Transverse colon (tissue), 4 donors: ENCODE data around the gene VAC14. TPM values are rescaled to one million over a fixed set of nuclear protein-coding genes. Genes with fewer than 3 reads are reported as not detected.

Experiments used
- DNase-seq: peaks from one replicate; pipeline ENCODE4 v3.0.0-alpha.2; 2019
- H3K27ac ChIP-seq, 4 donors: fragments of 200-600 bp; sonication (generic); 2 replicates each; pipeline ENCODE4 v1.5.1; 2016 to 2018; ENCODE audit warnings: inconsistent platforms in 4 of 4
- H3K27me3 ChIP-seq: fragments of 200-600 bp; sonication (generic); 2 replicates; pipeline ENCODE4 v1.5.1; 2017; ENCODE audit warnings: inconsistent platforms
- H3K36me3 ChIP-seq, 4 donors: fragments of 200-600 bp; sonication (generic); 2 replicates each; pipeline ENCODE4 v1.5.1; 2017 to 2019; ENCODE audit warnings: inconsistent platforms in 4 of 4
- H3K4me1 ChIP-seq, 4 donors: fragments of 200-600 bp; sonication (generic); 2 replicates each; pipeline ENCODE4 v1.5.1; 2017 to 2020; ENCODE audit warnings: inconsistent platforms in 4 of 4
- H3K4me3 ChIP-seq, 4 donors: fragments of 200-600 bp; sonication (generic); 1 replicate in 1 of 4; 2 replicates in 3 of 4; pipeline versions ENCODE4 v1.5.1 to v1.6.1; 2017 to 2019; ENCODE audit warnings: inconsistent platforms in 4 of 4
- H3K9me3 ChIP-seq, 2 donors: fragments of 200-600 bp; sonication (generic); 2 replicates each; pipeline ENCODE4 v1.5.1; 2017 to 2019; ENCODE audit warnings: inconsistent platforms in 2 of 2
- CTCF ChIP-seq, 5 experiments: fragments of 200-600 bp in 3 of 5; fragments of 450-650 bp in 2 of 5; sonication (generic) in 3 of 5; IDR thresholded peaks; 1 replicate in 2 of 5; 2 replicates in 3 of 5; pipeline ENCODE4 v1.5.1; 2016 to 2017; ENCODE audit warnings: antibody characterized with exemption in 5 of 5, inconsistent platforms in 3 of 5, mild to moderate bottlenecking in 2 of 5, moderate library complexity in 1 of 5
- EP300 ChIP-seq: sonication (generic); formaldehyde crosslinking; IDR thresholded peaks from one replicate; pipeline ENCODE4 v1.6.1; 2017; ENCODE audit warnings: antibody characterized with exemption, low read depth
- POLR2A ChIP-seq: fragments of 450-650 bp; IDR thresholded peaks from one replicate; pipeline ENCODE4 v1.6.1; 2016; ENCODE audit warnings: antibody characterized with exemption, mild to moderate bottlenecking, moderate library complexity
- POLR2AphosphoS5 ChIP-seq, 3 donors: sonication (generic); formaldehyde crosslinking; IDR thresholded peaks; one replicate each; pipeline ENCODE4 v1.6.1; 2016; ENCODE audit warnings: antibody characterized with exemption in 3 of 3
- WGBS, 2 donors: methylation state at CpG; one replicate each; pipeline ENCODE4 v1.1.5; 2018; ENCODE audit warnings: low coverage in 1 of 2; 5-methylcytosine and 5-hydroxymethylcytosine counted together
- in situ Hi-C, 4 donors: fragments of 200-750 bp; cut with MboI; loops; one replicate each; pipeline versions ENCODE4 v1.15.0 to v1.15.1; 2017; ENCODE audit warnings: low sequenced_read_pairs in 3 of 4, low pct_ligation_motif_present in 1 of 4, low pct_unique_long_range_greater_than_20kb in 1 of 4
- intact Hi-C: fragments of 100-400 bp; cut with DNase I; formaldehyde crosslinking; loops from one replicate; pipeline ENCODE4 v1.15.1; 2023; ENCODE audit warnings: low total_unique reads
- total RNA-seq, 4 donors: library from RNA; depleted of rRNA; stranded (reverse); fragments of >200 nt; gene quantifications; one replicate each; pipeline ENCODE4 v1.1.0, GENCODE V29; 2016

VAC14 gene
- total RNA-seq, 4 donors from 2014 or later: 37.2 to 270 (median 64.3) TPM

- H3K27me3 ChIP-seq: no peaks in the 10 kb centered on the region
- TF ChIP-seq CTCF (IDR thresholded peaks at IDR 0.05) (no peak), POLR2A (no peak), POLR2AphosphoS5 (IDR thresholded peaks at IDR 0.05) (no peak), EP300 (no peak)
- H3K4me3 ChIP-seq: no peak overlapping the region
- peak overlapping the region; percentile 82 to 86 (median 84) for H3K27ac ChIP-seq
- WGBS, 2 donors: 86% methylated on average over 10 of the region's 10 CpGs; no CpG with 5 or more reads in 1 of the 2 donors
- no peaks in the 10 kb centered on the region for H3K9me3 ChIP-seq
- in situ Hi-C loops: no loop called here
- peaks cover 14 to 38% (median 18%) of the 10 kb centered on the region in 4 donors for H3K4me1 ChIP-seq
- intact Hi-C loops: no loop called here
- H3K36me3 ChIP-seq: no peaks in the 10 kb centered on the region
- no peak for DNase-seq
Observed at GRCh38 chr16:70714581-70715054, 86.3 kb downstream of the VAC14 start.

GRCh38 chr16:70713824-70714223, 87.1 kb downstream of the VAC14 start:
- Histone ChIP-seq H3K36me3 (no peaks in the 10 kb centered on the region), H3K4me1 (peaks cover 14 to 38% (median 18%) of the 10 kb centered on the region in 4 donors), H3K27ac (peak overlapping the region; percentile 82 to 86 (median 84)), H3K9me3 (no peaks in the 10 kb centered on the region), H3K4me3 (no peak overlapping the region), H3K27me3 (no peaks in the 10 kb centered on the region)
- in situ Hi-C loops (no loop called here), intact Hi-C loops (no loop called here)
- TF ChIP-seq POLR2AphosphoS5 (IDR thresholded peaks at IDR 0.05) (no peak), CTCF (IDR thresholded peaks at IDR 0.05) (no peak), POLR2A (no peak)
- WGBS, 2 donors: 89 to 100% methylated on average over 1 to 10 of the region's 10 CpGs
- no peak for DNase-seq

GRCh38 chr16:70713342-70713741, 87.6 kb downstream of the VAC14 start:
- Histone ChIP-seq H3K36me3 (no peaks in the 10 kb centered on the region), H3K4me3 (no peak overlapping the region), H3K27me3 (no peaks in the 10 kb centered on the region), H3K9me3 (no peaks in the 10 kb centered on the region), H3K27ac (peak overlapping the region in 3 of 4 donors; percentile 84 to 86 (median 85)), H3K4me1 (peaks cover 14 to 38% (median 18%) of the 10 kb centered on the region in 4 donors)
- intact Hi-C loops: no loop called here
- 40 to 79% methylated on average over 1 to 5 of the region's 5 CpGs for WGBS, 2 donors
- no peak for TF ChIP-seq EP300
- TF ChIP-seq POLR2A: no peak
- TF ChIP-seq CTCF (IDR thresholded peaks at IDR 0.05): no peak
- no peak for TF ChIP-seq POLR2AphosphoS5 (IDR thresholded peaks at IDR 0.05)
- in situ Hi-C loops: no loop called here
- DNase-seq: no peak

GRCh38 chr16:70712942-70713341, 88.0 kb downstream of the VAC14 start:
- H3K27ac ChIP-seq: peak overlapping the region in 3 of 4 donors; percentile 84 to 86 (median 85)
- WGBS, 2 donors: 88 to 94% methylated on average over 11 to 12 of the region's 12 CpGs
- DNase-seq: no peak

More at GRCh38 chr16:70712942-70713341, 88.0 kb downstream of the VAC14 start:
- no peaks in the 10 kb centered on the region for H3K36me3 ChIP-seq
- in situ Hi-C loops (no loop called here), intact Hi-C loops (no loop called here)
- no peaks in the 10 kb centered on the region for H3K9me3 ChIP-seq
- no peak overlapping the region for H3K4me3 ChIP-seq
- H3K27me3 ChIP-seq: no peaks in the 10 kb centered on the region
- peaks cover 14 to 40% (median 18%) of the 10 kb centered on the region in 4 donors for H3K4me1 ChIP-seq
- TF ChIP-seq POLR2AphosphoS5 (IDR thresholded peaks at IDR 0.05) (no peak), EP300 (no peak), POLR2A (no peak), CTCF (IDR thresholded peaks at IDR 0.05) (no peak)
